ENCODE measurements around the gene TOP2A.
"Not testable (repeated sequence)": the region's sequence is repeated elsewhere in the genome, so short reads cannot be mapped to it uniquely, and the experiment has no call there.

TOP2A gene

DNA sequence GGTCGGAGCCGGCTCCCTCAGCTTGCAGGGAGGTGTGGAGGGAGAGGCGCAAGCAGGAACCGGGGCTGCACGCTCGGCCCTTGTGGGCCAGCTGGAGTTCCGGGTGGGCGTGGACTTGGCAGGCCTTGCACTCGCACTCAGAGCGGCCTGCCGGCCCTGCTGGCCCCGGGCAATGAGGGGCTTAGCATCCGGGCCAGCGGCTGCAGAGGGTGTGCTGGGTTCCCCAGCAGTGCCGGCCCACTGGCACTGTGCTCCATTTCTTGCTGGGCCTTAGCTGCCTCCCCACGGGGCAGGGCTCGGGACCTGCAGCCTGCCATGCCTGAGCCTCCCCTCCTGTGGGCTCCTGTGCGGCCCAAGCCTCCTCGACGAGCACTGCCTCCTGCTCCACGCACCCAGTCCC is 41.9 kb downstream of the TOP2A start:
- DNase-seq: not testable (repeated sequence)

DNA sequence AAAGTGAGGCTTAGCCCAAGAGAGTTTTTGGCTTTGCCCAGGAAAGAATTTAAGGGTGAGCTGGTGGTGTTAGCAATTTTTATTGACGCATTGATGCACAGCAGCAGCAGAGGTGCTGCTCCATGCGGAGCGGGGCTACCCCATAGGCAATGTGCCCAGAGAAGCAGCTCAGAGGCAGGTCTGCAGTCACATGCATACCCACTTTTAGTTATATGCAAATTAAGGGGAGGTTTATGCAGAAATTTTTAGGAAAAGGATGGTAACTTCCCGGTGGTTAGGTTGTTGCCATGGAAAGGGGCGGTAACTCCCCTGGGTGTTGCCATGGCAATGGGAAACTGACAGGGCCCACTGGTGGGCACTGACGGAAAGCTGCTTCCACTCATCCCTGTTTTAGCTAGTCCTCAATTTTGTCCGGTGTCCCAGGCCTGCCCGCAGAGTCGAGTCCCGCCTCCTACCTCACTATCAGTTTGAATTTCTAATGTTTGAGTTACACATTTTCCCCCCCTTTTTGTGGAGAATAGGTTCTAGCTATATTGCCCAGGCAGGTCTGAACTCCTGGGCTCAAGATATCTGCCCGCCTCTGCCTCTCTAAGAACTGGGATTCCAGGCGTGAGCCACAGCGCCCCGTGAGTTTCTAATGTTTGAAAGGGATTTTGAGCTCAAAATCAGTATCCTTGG is 42.7 kb downstream of the TOP2A start:
- DNase-seq: no peak

DNA sequence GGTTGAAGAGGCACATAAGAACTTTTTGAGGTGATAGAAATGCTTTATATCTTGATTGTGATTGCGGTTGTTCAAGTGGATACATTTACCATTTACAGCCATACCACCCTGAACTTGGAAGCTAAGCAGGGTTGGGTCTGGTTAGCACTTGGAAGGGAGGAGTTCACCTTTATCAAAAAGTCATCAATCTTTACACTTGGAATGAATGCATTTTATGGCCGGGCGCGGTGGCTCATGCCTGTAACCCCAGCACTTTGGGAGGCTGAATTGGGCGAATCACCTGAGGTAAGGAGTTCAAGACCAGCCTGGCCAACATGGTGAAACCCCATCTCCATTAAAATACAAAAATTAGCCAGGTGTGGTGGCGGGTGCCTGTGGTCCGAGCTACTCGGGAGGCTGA is 43.7 kb downstream of the TOP2A start:
- no peak for DNase-seq

DNA sequence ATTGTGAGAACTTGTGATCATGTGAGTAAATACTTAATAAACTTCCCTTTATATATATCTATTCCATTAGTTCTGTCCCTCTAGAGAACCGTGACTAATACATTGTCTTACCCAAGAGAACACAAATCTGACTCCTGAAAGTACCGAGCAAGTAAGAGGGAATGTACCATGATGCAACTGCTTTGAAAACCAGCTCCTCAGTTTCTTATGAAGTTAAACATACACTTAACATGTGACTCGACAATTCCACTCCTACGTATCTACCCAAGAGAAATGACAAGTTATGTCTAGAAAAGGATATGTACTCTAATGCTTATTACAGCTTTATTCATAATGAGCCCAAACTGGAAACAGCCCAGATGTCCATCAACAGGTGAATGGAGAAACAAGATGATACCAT is 44.4 kb downstream of the TOP2A start:
- no peak for DNase-seq

DNA sequence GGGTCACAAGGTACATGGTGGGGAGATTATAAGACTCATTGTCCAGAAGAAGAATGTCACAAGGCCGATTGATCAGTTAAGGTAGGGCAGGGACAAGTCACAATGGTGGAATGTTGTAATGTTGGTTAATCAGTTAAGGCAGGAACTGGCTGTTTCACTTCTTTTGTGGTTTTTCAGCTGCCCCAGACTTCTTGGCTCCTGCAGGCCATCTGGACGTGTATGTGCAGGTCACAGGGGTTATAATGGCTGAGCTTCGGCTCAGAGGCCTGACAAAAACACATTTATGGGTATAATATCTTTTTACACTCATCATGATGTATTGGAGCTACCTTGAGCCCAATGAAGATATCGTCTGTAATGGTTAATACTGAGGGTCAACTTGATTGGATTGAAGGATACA is 45.1 kb downstream of the TOP2A start:
- DNase-seq: not testable (repeated sequence)

DNA sequence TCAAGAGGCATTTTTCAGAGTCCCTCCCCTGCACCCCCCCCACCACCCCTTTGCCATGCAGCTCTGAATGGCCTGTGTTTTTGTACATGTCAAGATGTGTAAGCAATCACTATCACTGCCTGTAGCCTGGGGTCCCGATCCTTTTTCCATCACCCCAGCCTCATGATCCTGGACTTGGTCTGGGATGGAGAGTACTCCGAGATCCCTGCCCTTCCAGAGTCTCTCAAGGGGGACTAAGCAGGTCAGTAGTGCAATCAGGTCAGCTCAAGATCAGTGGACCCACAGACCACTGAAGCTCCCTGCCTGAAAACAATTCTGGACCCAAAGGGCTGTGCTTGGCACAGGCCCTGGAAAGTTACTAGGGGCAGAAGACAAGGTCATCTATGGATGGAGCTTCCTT is 45.7 kb downstream of the TOP2A start:
- no peak for DNase-seq

DNA sequence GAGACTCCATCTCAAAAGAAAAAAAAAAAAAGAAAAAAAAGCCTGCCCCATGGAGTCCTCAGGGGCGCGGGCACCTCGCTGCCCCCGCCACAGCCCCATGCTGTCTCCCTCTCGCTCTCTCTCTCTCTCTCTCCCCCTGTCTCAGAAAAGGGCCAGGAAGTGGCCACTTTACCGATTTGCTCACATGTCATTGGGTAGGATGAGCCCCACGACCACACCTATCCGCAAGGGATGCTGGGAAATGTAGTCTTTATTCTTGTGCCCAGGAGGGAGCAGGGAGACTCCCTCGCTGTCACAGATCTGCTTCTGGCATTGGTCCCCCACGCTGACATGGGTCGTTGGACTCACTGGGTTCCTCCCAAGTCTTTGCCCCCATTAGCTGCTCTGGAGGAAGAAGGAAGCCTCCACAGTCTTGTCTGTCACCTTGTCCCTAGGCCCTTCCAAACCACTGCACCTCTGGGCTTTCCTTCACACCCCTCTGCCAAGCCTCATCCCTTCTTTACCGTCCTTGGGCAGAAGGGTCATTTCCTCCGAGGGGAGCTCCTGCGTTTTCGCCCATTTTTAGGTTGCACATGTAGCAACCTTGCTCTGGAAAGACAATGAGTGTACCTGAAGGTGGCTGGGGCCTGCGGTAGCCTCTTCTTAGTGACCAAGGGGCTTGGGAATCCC is 46.3 kb downstream of the TOP2A start:
- DNase-seq: no peak

DNA sequence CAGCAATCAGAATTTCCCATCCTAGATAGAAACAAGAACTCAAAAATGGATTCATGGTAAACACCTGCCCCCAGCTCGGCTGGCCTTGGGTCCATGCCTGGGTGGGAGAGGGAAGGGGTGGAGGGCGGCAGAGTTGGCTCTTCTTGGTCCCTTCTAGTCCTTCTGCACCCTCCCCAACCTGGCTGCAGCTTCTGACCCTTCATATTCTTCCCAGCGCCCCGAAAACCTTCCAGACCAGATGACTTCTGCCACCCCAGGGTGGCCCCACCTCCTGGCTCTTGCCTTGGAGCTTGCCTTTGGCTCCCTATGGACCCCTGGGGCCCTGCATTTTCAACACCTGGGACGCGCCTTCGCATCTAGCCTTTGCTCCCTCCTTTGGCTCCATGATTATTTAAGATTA is 47.8 kb downstream of the TOP2A start:
- DNase-seq: no peak

DNA sequence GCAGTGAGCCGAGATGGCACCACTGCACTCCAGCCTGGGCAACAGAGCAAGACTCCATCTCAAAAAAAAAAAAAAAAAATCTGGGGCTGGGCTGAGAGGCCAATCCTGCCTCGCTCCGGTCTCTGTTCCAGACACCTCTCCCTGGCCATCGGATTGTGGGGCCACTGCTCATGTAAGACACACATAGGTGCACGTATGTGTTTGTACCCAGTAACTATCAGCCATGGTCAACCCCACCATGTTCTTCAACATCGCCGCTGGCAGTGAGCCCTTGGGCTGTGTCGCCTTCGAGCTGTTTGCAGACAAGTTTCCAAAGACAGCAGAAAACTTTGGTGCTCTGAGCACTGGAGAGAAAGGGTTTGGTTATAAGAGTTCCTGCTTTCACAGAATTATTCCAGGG is 50.0 kb downstream of the TOP2A start:
- DNase-seq: not testable (repeated sequence)

DNA sequence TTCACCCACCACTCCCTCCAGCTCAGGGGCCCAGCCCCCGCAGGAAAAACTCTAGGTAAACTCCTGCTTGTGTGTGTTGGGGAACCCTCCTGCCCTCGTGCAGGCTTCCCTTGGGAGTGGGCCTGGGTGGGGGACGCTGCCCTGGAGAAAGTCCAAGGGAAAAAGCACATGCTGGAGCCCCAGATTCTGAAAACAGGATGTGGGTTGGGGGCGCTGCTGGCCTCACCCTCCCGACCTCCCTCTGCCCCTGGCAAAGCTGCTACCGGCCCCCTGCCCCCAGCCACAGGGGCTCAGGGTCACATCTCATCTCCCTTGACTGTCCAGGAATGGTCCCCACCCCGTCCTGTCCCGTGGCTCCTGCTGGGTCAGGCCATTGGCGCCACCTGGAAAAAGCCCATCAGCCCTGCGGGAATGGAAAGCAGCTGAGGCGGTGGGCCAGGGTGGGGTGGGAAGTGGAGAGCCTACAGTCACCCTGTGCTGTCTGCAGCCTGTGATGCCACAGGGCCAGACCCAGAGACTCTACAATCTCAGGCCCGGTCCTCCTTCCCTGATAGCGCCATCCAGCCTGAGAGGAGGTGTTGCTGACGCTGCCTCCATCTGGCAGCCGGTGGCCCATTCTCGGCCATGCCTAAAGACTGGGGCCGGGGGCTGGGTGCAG is 50.7 kb downstream of the TOP2A start:
- DNase-seq: no peak

DNA sequence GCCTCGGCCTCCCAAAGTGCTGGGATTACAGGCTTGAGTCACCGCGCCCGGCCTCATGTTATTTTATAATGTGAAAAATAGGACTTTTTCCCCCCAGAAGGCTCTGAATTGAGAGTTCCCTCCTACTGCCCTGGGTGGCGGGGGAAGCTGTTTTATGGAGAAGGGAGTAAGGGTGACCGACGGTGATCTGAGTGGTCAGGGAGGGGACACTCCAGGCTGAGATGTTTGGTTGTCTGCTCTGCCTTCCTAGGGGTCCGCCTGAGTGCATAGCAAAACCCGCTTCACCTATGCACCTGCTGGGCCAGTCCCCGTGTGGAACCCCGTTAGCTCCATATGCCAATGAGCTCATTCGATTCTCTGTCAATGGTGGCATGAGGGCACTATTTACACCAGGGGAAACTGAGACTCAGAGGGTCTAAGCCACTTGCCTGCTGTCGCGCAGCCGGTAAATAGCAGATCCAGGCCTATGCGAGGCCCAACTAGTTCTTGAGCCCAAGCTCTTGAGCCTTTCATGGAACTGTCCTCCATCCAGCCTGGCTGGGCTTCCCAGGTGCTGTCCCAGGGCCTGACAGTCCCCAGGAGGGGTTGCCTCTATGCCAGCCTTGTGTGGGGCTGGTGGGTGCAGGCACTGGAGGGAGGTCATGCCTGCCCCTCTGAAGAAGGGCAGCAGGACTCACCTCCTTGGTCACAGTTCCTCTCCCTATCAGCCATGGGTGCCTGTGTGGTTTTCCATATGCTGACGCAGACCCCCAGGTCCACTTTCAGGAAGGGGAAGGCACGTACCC is 51.4 kb downstream of the TOP2A start:
- no peak for DNase-seq

DNA sequence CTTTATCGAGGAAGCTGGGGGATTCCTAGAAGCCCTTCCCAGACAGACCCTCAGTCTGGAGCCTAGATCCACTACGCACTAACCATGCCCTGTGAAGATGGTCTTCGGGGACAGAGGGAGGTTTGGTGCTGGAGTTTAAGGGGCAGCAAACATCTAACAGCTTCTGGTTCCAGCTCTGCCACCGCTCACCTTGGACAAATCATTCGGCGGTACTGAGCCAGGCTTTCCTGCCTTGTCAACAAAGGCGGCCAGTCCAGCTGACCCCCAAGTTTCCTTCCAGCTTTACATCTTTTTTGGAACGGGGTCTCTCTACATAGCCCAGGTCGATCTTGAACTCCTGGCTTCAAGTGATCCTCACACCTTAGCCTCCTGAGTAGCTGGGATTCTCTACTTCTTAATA is 52.8 kb downstream of the TOP2A start:
- no peak for DNase-seq

DNA sequence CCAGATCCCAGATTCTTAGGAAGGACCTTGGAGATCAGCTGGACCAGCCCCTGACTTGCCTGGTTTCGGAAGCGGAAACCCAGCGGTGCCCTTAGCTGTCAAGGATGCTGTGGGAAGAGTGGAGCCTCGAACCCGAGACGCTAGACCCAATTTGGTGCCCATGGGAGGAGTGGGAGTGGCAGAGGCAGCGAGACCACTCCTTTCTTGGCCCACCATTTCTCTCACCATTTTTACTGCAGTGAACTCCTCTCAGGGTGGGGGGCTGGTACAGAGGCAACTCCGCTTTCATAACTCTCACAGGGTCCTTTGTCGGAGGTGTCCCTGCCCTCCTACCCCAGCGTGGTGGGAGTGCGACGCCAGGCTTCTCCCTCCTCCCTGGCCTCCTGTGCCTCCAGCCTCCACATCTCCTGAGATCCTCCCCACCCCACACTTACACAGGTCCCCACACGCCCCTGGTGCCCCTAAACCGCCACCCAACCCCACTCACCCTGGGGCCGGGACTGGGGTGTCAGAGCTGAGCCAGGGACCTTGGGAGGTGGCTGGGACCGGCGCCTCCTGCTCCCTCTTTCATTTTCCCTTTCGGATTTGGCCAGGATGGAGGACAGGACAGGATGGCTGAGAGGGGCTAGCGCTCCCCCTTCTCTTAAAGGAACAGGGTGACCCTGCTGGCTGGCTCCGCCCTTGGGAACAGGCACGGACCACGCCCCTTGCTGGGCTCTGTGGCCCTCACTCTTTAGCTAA is 53.4 kb downstream of the TOP2A start, which contains the start of gene GJD3:
Gene GJD3, minus strand, starts transcription at position 617 of the 741 bp plus-strand sequence. CDS start 922 bp downstream, outside the sequence.
- no peak for DNase-seq

DNA sequence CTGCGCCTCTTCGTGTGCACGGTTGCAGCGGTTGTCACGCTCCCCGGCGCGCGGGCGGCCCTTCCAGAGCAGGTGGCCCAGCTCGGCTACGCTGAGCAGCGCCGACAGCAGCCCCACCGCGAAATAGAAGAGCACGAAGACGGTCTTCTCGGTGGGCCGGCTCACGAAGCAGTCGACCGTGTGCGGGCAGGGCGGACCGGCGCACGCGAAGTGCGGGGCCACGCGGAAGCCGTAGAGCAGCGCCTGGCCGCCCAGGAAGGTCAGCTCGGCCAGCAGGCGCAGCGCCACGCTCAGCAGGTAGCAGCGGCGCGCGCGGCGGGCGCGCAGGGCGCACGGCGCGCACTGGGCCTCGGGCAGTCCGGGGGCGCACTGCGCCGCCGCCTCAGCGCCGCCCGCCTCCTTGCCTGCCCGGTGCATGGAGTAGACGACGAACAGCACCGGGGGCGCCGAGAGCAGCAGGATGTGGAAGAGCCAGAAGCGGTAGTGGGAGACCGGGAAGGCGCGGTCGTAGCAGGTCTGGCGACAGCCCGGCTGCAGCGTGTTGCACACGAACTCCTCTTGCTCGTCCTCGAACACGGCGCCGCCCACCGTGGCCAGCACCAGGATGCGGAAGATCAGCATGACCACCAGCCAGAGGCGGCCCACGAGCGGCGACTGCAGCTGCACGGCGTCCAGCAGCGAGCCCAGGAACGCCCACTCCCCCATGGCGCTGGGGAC is 54.4 kb downstream of the TOP2A start:
- no peak for DNase-seq

DNA sequence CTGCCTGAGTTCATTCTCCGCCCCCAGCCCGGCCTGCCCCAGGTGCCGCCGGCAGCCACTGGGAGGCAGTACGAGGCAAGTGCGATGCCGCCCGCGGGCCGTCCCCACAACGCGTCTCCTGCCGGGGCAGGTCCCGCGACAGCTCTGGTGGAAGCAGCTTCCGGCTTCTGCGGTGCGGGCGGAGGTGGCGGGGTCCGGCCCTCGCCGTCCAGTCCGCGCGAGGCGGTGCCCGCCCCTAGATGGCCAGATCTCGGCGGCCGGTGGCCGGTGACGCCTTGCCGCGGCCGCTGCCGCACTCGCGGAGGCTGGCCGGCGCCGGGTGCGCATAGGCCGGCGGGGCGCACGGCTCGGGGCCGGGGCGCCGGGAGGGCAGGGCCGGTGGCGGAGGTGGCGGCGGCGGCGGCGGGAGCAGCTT is 55.0 kb downstream of the TOP2A start:
- peak; percentile 81 to 89 for DNase-seq

DNA sequence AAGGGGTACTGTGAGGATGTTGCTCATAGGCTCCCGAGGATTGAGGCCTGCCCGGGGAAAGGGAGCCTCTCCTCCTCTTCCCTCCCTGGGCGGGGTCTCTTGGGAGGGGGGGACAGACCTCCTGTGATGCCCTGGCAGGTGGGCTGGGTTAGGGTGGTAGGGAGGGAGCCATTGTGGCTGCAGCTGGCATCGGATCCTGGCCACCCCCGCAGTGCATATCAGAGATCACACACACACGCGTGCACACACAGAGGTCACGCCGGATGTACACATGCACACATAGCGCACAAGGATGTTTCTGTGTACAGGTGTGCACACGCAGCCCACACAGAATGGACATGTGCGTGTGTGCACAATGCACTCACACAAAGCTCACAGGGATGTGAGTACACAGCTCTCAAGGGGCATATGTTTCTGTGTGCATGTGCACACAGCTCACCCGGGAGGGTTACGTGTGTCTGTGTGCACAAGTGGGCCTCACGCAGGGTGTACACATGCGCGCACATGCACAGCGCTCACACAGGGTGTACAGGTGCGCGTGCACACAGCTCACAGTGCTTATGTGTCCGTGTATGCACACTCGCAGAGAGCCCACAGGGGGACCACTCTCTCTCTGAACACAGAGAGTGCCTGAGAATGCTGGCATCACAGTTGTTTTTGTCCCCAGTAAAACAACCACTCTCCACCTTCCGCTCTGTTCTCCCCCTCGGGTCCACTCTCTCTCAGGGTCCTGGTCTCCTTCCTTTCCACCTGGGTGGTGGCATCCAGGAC is 55.6 kb downstream of the TOP2A start:
- no peak for DNase-seq

DNA sequence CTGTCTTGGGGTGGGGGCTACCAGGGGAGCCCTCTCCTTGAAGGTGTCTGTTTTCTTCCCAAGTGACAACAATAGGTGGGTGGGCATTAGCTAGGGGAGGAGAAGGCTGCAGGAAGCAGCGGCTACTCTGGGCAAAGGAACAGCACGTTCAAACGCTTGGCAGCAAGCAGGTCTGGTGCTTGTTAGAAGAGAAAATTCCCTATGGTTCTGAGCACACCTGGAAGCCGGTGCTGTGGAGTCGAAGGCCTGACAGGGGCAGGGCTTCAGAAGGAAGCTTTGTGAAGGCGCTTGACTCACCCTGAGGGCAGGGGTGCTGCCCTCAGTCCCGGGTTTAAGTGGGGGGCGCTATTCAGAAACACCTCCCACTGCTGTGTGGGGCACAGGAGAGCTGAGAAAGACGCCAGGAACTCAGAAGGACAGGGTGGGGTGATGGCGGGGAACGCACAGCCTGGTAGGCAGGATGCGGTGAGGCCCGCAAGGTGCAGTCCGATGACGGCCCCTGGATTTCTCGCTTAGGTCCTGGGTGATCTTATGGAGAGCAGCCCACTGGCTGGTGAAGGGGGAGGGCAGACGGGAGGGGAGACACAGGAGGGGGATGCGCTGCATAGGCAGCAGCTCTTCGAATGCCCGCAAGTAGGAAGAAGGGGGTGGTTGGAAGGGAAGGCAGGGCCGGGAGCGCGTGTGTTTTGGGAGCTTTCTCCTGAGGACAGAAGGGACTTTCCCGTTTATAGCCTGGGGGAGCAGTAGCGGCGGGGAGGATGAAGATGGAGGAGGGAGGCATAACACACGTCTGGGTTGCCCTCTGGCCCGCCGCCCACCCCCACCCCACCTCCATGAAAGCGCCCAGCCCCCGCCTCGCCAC is 56.4 kb downstream of the TOP2A start:
- no peak for DNase-seq

DNA sequence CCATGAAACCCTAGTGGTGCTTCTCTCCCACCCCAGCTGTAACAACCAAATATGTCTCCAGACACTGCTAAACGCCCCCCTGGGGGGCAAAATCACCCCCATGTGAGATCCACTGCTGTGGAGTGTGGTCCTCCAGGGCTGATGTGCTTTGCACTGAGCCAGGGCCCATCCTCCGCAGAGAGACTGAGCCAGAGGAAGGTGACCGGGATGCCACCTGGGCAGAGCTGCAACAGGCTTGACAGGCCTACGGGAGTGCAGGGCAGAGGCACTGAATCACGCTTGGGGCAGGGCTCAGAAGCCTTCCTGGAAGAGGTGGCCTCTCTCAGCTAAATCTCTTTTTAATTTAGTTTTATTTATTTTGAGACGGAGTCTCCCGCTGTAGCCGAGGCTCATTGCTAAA is 57.6 kb downstream of the TOP2A start:
- no peak for DNase-seq

DNA sequence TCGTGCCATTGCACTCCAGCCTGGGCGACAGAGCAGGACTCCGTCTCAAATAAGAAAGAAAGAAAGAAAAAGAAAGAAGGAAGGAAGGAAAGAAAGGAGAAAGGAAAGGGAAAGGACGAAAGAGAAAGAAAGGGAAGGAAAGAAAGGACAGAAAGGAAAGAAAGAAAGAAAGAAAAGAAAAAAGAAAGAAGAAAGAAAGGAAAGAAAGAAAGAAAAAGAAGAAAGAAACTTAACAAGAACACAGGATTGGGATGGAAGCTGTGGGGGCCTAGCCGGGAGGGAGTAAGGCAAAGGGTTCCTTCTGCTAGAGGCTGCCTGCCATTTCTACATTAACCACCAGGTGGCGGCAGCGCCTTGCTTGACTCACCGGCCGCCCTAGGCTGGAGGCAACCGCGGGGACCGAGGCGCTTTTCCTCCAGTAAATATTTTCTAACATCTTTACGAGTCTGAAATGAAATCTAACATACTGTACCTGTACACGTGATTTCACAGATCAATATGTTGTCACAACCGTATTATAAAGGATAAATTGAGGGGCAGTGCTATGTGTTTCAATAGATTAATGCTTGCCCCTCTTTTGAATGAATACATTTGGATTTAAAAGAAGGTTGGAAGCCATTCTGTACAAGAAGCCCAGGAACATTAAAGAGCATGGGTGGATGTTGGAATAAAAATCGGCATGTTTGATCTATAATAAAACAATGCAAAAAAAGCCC is 59.2 kb downstream of the TOP2A start:
- peak; percentile 80 to 93 for DNase-seq

Data from AML-193 (cell line).